ENCODE measurements around the gene SFTPA2.
"Not testable (repeated sequence)": the region's sequence is repeated elsewhere in the genome, so short reads cannot be mapped to it uniquely, and the experiment has no call there.

Gene SFTPA2

GRCh38 chr10:79602953-79603352, 42.7 kb upstream of the SFTPA2 start:
- Histone ChIP-seq H3K27ac (ENCODE audit: low read depth, low read length) (no peak overlapping the region), H3K4me1 (ENCODE audit: control insufficient read depth in 1 of 2, insufficient read depth in 2 of 2, low read length in 2 of 2) (no peaks in the 10 kb centered on the region), H3K23ac (ENCODE audit: low read length) (no peak overlapping the region), H3K4ac (ENCODE audit: low read depth, low read length) (no peak overlapping the region), H4K91ac (ENCODE audit: low read depth, low read length) (no peak overlapping the region), H3K9ac (ENCODE audit: low read length) (no peak overlapping the region), H3K27me3 (ENCODE audit: insufficient read depth, low read length) (no peaks in the 10 kb centered on the region), H3K18ac (ENCODE audit: low read length) (no peak overlapping the region), H3K4me2 (ENCODE audit: low read length) (no peak overlapping the region), H3K4me3 (ENCODE audit: low read depth, low read length) (no peak overlapping the region), H3K36me3 (ENCODE audit: control insufficient read depth in 1 of 2, insufficient read depth in 2 of 2, low read length in 2 of 2) (no peaks in the 10 kb centered on the region), H2BK120ac (ENCODE audit: insufficient read depth, low read length, poor library complexity) (no peak overlapping the region), H3K79me2 (ENCODE audit: control insufficient read depth, insufficient read depth, low read length, poor library complexity) (no peaks in the 10 kb centered on the region), H2BK12ac (ENCODE audit: low read length) (no peak overlapping the region), H2AK5ac (ENCODE audit: low read length) (no peak overlapping the region), H3K14ac (ENCODE audit: low read length) (no peak overlapping the region), H3K79me1 (ENCODE audit: low read length) (no peaks in the 10 kb centered on the region), H3K9me3 (ENCODE audit: insufficient read depth, low read depth, low read length) (peaks cover 5% of the 10 kb centered on the region), H4K12ac (ENCODE audit: low read depth, low read length) (no peak overlapping the region), H2AFZ (ENCODE audit: insufficient read depth, low read length, poor library complexity) (no peak overlapping the region), H2BK5ac (ENCODE audit: low read depth, low read length, poor library complexity) (no peak overlapping the region), H4K8ac (ENCODE audit: low read depth, low read length) (no peak overlapping the region)
- no CpG with 5 or more reads among the region's 2 CpGs for WGBS (ENCODE audit: extremely low coverage, insufficient coverage, insufficient read length)
- no peak for DNase-seq

DNA sequence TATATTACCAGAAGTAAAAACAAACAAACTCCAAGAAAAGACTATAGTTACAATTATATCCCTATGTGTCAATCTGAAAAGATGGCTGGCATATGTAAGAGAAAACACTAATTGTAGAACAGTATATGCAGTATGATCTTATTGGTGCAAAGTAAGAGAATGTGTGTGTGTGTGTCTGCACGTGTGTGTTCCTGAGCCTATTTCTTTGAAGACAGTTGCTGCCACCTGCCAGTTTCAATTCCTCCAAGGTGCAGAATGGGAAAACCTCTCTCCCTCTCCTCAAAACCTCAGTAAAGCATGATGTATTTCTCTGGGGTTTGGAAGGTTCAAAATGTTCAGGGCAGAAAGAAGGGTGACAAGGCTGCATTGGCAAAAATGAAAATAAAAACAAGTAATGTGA, 41.7 kb upstream of the SFTPA2 start:
- H3K79me1 ChIP-seq (ENCODE audit: low read length): no peaks in the 10 kb centered on the region
- H3K23ac ChIP-seq (ENCODE audit: low read length): no peak overlapping the region
- H3K4me3 ChIP-seq (ENCODE audit: low read depth, low read length): no peak overlapping the region
- H3K4me2 ChIP-seq (ENCODE audit: low read length): no peak overlapping the region
- no CpG with 5 or more reads among the region's 1 CpG for WGBS (ENCODE audit: extremely low coverage, insufficient coverage, insufficient read length)
- no peak overlapping the region for H3K18ac ChIP-seq (ENCODE audit: low read length)
- H3K27ac ChIP-seq (ENCODE audit: low read depth, low read length): no peak overlapping the region
- H2BK120ac ChIP-seq (ENCODE audit: insufficient read depth, low read length, poor library complexity): no peak overlapping the region
- no peak overlapping the region for H2BK5ac ChIP-seq (ENCODE audit: low read depth, low read length, poor library complexity)
- no peak overlapping the region for H4K12ac ChIP-seq (ENCODE audit: low read depth, low read length)
- H3K27me3 ChIP-seq (ENCODE audit: insufficient read depth, low read length): no peaks in the 10 kb centered on the region
- no peak overlapping the region for H4K8ac ChIP-seq (ENCODE audit: low read depth, low read length)
- no peak overlapping the region for H2BK12ac ChIP-seq (ENCODE audit: low read length)
- H3K9me3 ChIP-seq (ENCODE audit: insufficient read depth, low read depth, low read length): peaks cover 7% of the 10 kb centered on the region
- H3K36me3 ChIP-seq (ENCODE audit: control insufficient read depth in 1 of 2, insufficient read depth in 2 of 2, low read length in 2 of 2): no peaks in the 10 kb centered on the region
- H3K9ac ChIP-seq (ENCODE audit: low read length): no peak overlapping the region
- H2AFZ ChIP-seq (ENCODE audit: insufficient read depth, low read length, poor library complexity): no peak overlapping the region
- no peak overlapping the region for H3K14ac ChIP-seq (ENCODE audit: low read length)
- H3K79me2 ChIP-seq (ENCODE audit: control insufficient read depth, insufficient read depth, low read length, poor library complexity): no peaks in the 10 kb centered on the region
- no peak overlapping the region for H4K91ac ChIP-seq (ENCODE audit: low read depth, low read length)
- H3K4ac ChIP-seq (ENCODE audit: low read depth, low read length): no peak overlapping the region
- H3K4me1 ChIP-seq (ENCODE audit: control insufficient read depth in 1 of 2, insufficient read depth in 2 of 2, low read length in 2 of 2): no peaks in the 10 kb centered on the region
- no peak for DNase-seq
- no peak overlapping the region for H2AK5ac ChIP-seq (ENCODE audit: low read length)

- not testable (repeated sequence) for H3K4me1 ChIP-seq (ENCODE audit: control insufficient read depth in 1 of 2, insufficient read depth in 2 of 2, low read length in 2 of 2); H3K9me3 ChIP-seq (ENCODE audit: insufficient read depth, low read depth, low read length); H3K23ac ChIP-seq (ENCODE audit: low read length); H2AFZ ChIP-seq (ENCODE audit: insufficient read depth, low read length, poor library complexity); H3K4ac ChIP-seq (ENCODE audit: low read depth, low read length); H3K79me2 ChIP-seq (ENCODE audit: control insufficient read depth, insufficient read depth, low read length, poor library complexity); H3K79me1 ChIP-seq (ENCODE audit: low read length); DNase-seq; H2BK5ac ChIP-seq (ENCODE audit: low read depth, low read length, poor library complexity); H3K27ac ChIP-seq (ENCODE audit: low read depth, low read length); H3K18ac ChIP-seq (ENCODE audit: low read length); H2BK120ac ChIP-seq (ENCODE audit: insufficient read depth, low read length, poor library complexity); H3K14ac ChIP-seq (ENCODE audit: low read length); H3K4me2 ChIP-seq (ENCODE audit: low read length); H2AK5ac ChIP-seq (ENCODE audit: low read length); H4K8ac ChIP-seq (ENCODE audit: low read depth, low read length); H4K91ac ChIP-seq (ENCODE audit: low read depth, low read length); H3K27me3 ChIP-seq (ENCODE audit: insufficient read depth, low read length); H4K12ac ChIP-seq (ENCODE audit: low read depth, low read length); H3K9ac ChIP-seq (ENCODE audit: low read length); H3K4me3 ChIP-seq (ENCODE audit: low read depth, low read length); H3K36me3 ChIP-seq (ENCODE audit: control insufficient read depth in 1 of 2, insufficient read depth in 2 of 2, low read length in 2 of 2); H2BK12ac ChIP-seq (ENCODE audit: low read length)
- no CpG with 5 or more reads among the region's 9 CpGs for WGBS (ENCODE audit: extremely low coverage, insufficient coverage, insufficient read length)
These were observed 39.4 kb upstream of the SFTPA2 start for GRCh38 chr10:79599644-79600043.

- Histone ChIP-seq H3K27ac (ENCODE audit: low read depth, low read length) (no peak overlapping the region), H3K23ac (ENCODE audit: low read length) (no peak overlapping the region), H2BK120ac (ENCODE audit: insufficient read depth, low read length, poor library complexity) (no peak overlapping the region), H3K79me1 (ENCODE audit: low read length) (no peaks in the 10 kb centered on the region), H3K4me1 (ENCODE audit: control insufficient read depth in 1 of 2, insufficient read depth in 2 of 2, low read length in 2 of 2) (no peaks in the 10 kb centered on the region), H3K79me2 (ENCODE audit: control insufficient read depth, insufficient read depth, low read length, poor library complexity) (no peaks in the 10 kb centered on the region), H3K4me2 (ENCODE audit: low read length) (no peak overlapping the region), H2AK5ac (ENCODE audit: low read length) (no peak overlapping the region), H3K4me3 (ENCODE audit: low read depth, low read length) (no peak overlapping the region), H3K9me3 (ENCODE audit: insufficient read depth, low read depth, low read length) (peaks cover 4% of the 10 kb centered on the region), H3K9ac (ENCODE audit: low read length) (no peak overlapping the region), H3K27me3 (ENCODE audit: insufficient read depth, low read length) (no peaks in the 10 kb centered on the region), H3K4ac (ENCODE audit: low read depth, low read length) (no peak overlapping the region), H4K91ac (ENCODE audit: low read depth, low read length) (no peak overlapping the region), H2BK5ac (ENCODE audit: low read depth, low read length, poor library complexity) (no peak overlapping the region), H2BK12ac (ENCODE audit: low read length) (no peak overlapping the region), H4K8ac (ENCODE audit: low read depth, low read length) (no peak overlapping the region), H2AFZ (ENCODE audit: insufficient read depth, low read length, poor library complexity) (no peak overlapping the region), H3K36me3 (ENCODE audit: control insufficient read depth in 1 of 2, insufficient read depth in 2 of 2, low read length in 2 of 2) (no peaks in the 10 kb centered on the region), H4K12ac (ENCODE audit: low read depth, low read length) (no peak overlapping the region), H3K18ac (ENCODE audit: low read length) (no peak overlapping the region), H3K14ac (ENCODE audit: low read length) (no peak overlapping the region)
- no peak for DNase-seq
- no CpG with 5 or more reads among the region's 3 CpGs for WGBS (ENCODE audit: extremely low coverage, insufficient coverage, insufficient read length)
These were observed 35.3 kb upstream of the SFTPA2 start for GRCh38 chr10:79595510-79595909.
